KOPT-K1 (cell line): ENCODE measurements around the gene UGT2B15.
"Not testable (repeated sequence)": the region's sequence is repeated elsewhere in the genome, so short reads cannot be mapped to it uniquely, and the experiment has no call there.

Experiments used
- H3K27ac ChIP-seq: fragments of 200-600 bp; sonication (generic); 2 replicates; pipeline ENCODE4 v1.5.1; 2016; ENCODE audit warnings: antibody characterized with exemption, mild to moderate bottlenecking, low read depth, low read length; ENCODE audit not compliant: poor library complexity, severe bottlenecking
- H3K36me3 ChIP-seq: fragments of 200-600 bp; sonication (generic); 2 replicates; pipeline ENCODE4 v1.5.1; 2017; ENCODE audit warnings: antibody characterized with exemption, mild to moderate bottlenecking, low read length, moderate library complexity; ENCODE audit not compliant: insufficient read depth
- H3K9me3 ChIP-seq: fragments of 200-600 bp; sonication (generic); 2 replicates; pipeline ENCODE4 v1.5.1; 2017; ENCODE audit warnings: antibody characterized with exemption, low read length, mild to moderate bottlenecking; ENCODE audit not compliant: insufficient read depth, poor library complexity, severe bottlenecking

Gene UGT2B15

GRCh38 chr4:68670479-68670939, at the start of gene UGT2B15:
TSS of gene UGT2B15 (minus strand) at chr4:68670652. CDS start at chr4:68670618, 34 bp downstream.
- not testable (repeated sequence) for H3K36me3 ChIP-seq, H3K9me3 ChIP-seq, H3K27ac ChIP-seq

GRCh38 chr4:68719075-68719473, 48.6 kb upstream of the UGT2B15 start:
- H3K27ac ChIP-seq: no peak overlapping the region
- no peaks in the 10 kb centered on the region for H3K36me3 ChIP-seq
- H3K9me3 ChIP-seq: no peaks in the 10 kb centered on the region

- Histone ChIP-seq H3K36me3 (no peaks in the 10 kb centered on the region), H3K27ac (no peak overlapping the region), H3K9me3 (no peaks in the 10 kb centered on the region)
Measured at GRCh38 chr4:68718447-68719074, 48.1 kb upstream of the UGT2B15 start.

- Histone ChIP-seq H3K9me3 (no peaks in the 10 kb centered on the region), H3K27ac (no peak overlapping the region), H3K36me3 (no peaks in the 10 kb centered on the region)
Measured at GRCh38 chr4:68717999-68718398, 47.5 kb upstream of the UGT2B15 start.

- Histone ChIP-seq H3K27ac (no peak overlapping the region), H3K9me3 (no peaks in the 10 kb centered on the region), H3K36me3 (no peaks in the 10 kb centered on the region)
Measured at GRCh38 chr4:68714400-68714799, 43.9 kb upstream of the UGT2B15 start.

- Histone ChIP-seq H3K9me3 (no peaks in the 10 kb centered on the region), H3K27ac (no peak overlapping the region), H3K36me3 (no peaks in the 10 kb centered on the region)
Measured at GRCh38 chr4:68712207-68712606, 41.8 kb upstream of the UGT2B15 start.

GRCh38 chr4:68708566-68708965, 38.1 kb upstream of the UGT2B15 start:
- no peaks in the 10 kb centered on the region for H3K36me3 ChIP-seq
- no peak overlapping the region for H3K27ac ChIP-seq
- no peaks in the 10 kb centered on the region for H3K9me3 ChIP-seq

GRCh38 chr4:68703168-68703567, 32.7 kb upstream of the UGT2B15 start:
- H3K27ac ChIP-seq, H3K9me3 ChIP-seq, H3K36me3 ChIP-seq: not testable (repeated sequence)

GRCh38 chr4:68700152-68700551, 29.7 kb upstream of the UGT2B15 start:
- no peak overlapping the region for H3K27ac ChIP-seq
- no peaks in the 10 kb centered on the region for H3K36me3 ChIP-seq
- H3K9me3 ChIP-seq: no peaks in the 10 kb centered on the region

- no peak overlapping the region for H3K27ac ChIP-seq
- no peaks in the 10 kb centered on the region for H3K9me3 ChIP-seq
- no peaks in the 10 kb centered on the region for H3K36me3 ChIP-seq
Measured at GRCh38 chr4:68693325-68694075, 23.0 kb upstream of the UGT2B15 start.

GRCh38 chr4:68691186-68691585, 20.7 kb upstream of the UGT2B15 start:
- Histone ChIP-seq H3K27ac (no peak overlapping the region), H3K9me3 (no peaks in the 10 kb centered on the region), H3K36me3 (no peaks in the 10 kb centered on the region)

- H3K36me3 ChIP-seq: no peaks in the 10 kb centered on the region
- no peak overlapping the region for H3K27ac ChIP-seq
- no peaks in the 10 kb centered on the region for H3K9me3 ChIP-seq
Measured at GRCh38 chr4:68683034-68683433, 12.6 kb upstream of the UGT2B15 start.

GRCh38 chr4:68681298-68681697, 10.8 kb upstream of the UGT2B15 start:
- H3K27ac ChIP-seq, H3K9me3 ChIP-seq, H3K36me3 ChIP-seq: not testable (repeated sequence)

- H3K36me3 ChIP-seq: no peaks in the 10 kb centered on the region
- H3K27ac ChIP-seq: no peak overlapping the region
- H3K9me3 ChIP-seq: no peaks in the 10 kb centered on the region
Measured at GRCh38 chr4:68673143-68673542, 2.7 kb upstream of the UGT2B15 start.

GRCh38 chr4:68671217-68671616, 765 bp upstream of the UGT2B15 start:
- H3K9me3 ChIP-seq, H3K36me3 ChIP-seq, H3K27ac ChIP-seq: not testable (repeated sequence)
